Fibroblast of the conjunctiva (primary cell): ENCODE measurements around the gene DIAPH2.
A peak's percentile ranks its signal among the peaks of the same experiment; 100 is the strongest.

Source experiments
- DNase-seq: peaks from one replicate; pipeline ENCODE4 v3.0.0-alpha.2; 2010; ENCODE audit warnings: low read depth

DIAPH2 gene

DNA sequence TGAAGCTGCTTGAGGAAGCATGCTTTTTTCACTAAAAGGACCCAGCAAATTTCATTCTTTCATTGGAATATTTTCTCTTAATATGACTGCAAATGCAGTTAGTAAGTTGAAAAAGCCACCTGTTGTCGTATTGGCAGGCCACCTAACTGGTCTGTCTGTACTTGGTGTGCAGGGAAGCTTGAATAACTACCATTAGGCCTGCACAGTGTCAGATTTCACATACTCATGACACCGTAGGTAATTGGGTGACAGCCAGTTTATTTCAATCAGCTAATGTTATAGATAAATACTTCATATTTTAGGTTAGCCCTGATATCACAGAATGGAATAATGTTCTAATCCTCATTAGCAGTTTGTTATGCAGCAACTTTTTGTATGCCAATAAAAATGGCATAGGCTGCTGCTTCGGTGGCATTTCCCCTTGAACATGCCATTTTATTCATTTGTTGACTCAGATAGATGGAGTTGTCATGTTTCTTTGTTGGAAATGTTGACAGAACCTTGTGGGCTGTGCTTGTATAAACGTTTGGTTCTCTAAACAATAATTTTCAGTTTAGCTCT lies 372.8 kb downstream of the DIAPH2 start:
- no peak for DNase-seq

DNA sequence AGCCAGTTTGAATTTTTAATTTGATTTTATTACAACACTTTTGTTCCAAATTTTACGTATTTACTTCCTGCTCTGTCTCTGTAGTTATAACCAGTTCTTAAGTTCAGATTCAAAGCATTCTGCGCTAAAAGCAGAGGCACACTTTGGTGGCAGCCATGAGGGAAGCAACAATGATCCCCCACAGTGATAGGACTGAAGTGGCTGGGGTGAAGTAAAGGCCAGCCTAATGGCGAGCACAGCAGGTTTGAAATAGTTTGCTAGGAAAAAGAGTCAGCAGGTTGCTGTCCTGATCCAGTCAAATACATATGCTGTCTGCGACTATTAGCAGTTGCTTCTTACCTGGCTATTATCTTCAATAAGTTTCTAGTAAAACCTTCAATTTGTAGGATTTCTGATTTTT lies 375.4 kb downstream of the DIAPH2 start:
- no peak for DNase-seq

DNA sequence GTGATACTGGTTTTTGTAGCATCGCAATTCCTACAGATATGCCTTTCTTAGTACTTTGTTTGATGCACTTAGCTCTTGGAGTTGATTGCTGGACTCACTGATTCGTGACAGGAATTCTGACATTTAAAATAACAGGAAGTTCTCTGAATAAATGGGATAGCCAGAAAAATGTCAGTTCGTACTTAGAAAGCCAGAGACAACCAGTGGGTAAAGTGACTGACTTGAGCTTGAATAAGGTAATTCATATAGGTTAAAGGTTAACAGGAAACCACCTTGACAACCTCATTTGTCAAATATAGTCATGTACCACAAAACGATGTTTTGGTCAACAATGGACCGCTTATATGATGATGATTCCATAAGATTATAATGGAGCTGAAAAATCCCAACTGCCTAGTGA lies 380.4 kb downstream of the DIAPH2 start:
- no peak for DNase-seq

DNA sequence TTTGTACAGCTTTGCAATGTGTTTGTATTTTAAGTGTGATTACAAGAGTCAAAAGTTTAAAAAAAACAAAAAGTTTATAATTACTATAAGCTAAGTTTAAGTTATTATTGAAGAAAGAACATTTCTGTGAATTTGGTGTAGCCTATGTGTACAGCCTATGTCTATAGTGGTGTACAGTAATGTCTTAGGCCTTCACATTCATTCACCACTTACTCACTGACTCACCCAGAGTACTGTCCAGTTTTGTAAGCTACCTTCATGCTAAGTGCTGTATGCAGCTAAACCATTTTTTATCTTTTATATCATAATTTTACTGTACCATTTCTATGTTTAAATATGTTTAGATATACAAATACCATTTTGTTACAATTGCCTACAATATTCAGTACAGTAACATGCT lies 381.3 kb downstream of the DIAPH2 start:
- no peak for DNase-seq

DNA sequence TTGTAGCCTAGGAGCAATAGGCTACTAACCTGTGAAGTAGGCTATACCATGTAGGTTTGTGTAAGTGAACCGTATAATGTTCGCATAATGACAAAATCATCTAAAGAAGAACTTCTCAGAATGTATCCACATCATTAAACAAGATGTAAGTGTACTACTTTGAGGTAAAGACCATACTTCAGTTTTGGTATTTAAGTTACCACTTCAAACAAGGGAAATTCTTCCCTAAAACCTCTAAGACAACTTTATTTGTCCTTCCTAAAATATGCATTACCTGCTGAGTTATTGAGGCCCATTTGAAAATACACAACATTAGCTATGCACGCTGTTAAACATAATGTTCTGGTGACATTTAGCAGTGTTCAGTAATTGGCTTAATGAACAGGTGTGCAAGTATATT lies 381.7 kb downstream of the DIAPH2 start:
- no peak for DNase-seq

DNA sequence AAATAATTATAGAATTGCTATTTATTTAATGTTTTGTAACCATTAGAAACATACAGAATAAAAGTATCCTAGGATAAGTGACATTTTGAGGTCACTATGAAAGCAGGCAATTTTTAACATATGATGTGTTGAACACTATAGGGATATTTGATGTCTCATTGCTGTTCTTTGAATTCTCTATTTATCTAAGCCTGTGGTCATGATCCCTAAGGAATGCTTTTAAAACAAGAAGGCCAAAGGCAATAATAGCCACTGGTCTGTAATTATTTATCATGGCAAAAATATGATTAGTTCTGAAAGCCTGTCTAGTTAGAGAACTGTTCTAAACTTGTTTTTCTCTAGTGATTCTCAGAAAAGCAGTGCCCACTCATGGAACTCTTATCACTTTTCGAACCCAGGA lies 385.7 kb downstream of the DIAPH2 start:
- DNase-seq: no peak

DNA sequence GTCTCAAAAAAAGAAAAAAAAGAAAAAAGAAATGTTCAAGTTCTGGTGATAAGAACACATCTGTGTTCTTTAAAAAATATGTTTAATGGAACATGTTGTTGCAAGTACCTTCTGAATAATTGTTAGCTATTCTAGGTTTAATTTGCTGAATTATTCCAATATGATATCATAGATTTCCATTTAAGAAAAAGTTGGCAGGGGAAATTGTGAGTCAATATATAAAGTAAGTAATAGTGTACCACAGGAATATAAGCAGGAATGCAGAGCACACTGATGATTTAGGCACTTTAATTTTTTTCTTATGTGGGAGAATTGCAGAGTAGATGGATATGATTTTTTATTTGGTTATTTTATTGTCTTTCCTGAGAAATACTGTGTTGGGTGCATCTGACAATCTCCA lies 389.8 kb downstream of the DIAPH2 start:
- DNase-seq: no peak

DNA sequence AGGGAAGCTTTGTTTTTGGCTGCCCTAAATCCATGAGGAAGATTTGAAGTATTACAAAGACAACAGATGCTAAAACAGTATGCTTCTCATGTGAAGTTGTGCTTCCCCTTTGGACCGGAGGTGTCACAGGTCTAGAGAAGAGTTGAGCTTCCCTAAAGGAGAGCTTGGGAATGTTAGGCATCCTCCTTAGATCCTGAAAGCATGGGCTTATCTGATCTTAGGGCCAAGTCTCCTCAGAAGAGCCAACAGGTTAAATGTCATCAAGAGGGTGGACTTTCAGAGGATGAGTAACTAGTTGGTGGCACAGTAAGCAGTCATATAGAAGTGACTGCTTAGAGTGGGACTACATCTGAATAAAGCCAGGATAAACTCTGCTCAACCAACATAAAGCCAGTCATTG lies 404.5 kb downstream of the DIAPH2 start:
- no peak for DNase-seq

DNA sequence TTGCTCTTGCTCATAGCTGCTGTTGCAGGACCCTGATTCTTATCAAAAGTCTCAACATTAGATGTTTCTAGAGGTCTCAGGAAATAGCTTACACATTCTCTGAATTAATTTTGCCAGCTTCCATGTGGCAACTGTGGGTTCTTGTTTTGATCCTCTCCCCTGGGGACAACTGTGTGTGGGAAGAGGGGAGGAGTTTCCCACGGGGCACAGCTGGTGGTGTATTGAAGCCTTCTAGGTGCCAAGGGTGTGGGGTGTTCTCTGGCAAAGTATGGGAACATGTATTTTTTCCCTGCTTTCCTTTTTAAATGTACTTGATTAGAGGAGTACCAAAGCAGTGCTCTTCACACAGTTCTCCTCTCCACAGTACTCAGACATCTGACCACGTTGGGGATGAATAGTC lies 411.7 kb downstream of the DIAPH2 start:
- DNase-seq: no peak

DNA sequence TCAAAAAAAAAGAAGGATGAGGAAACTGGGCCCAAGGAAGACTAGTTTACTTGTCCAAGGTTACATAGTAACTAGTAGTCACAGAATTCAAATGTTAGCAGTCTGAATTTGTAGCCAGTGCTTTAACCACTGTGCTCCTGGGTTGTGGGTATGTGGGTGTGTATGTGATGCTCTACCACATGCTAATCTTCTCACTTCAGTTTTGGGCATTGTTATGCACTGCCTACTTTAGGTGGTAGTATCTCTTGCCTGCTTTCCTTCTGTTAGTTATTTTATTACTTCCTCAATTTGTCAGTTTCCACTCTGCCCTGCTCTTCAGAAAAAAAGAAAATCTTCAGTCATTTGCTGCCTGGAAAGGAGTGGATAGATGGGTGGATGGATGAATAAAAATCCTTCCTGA lies 418.3 kb downstream of the DIAPH2 start:
- DNase-seq: no peak

DNA sequence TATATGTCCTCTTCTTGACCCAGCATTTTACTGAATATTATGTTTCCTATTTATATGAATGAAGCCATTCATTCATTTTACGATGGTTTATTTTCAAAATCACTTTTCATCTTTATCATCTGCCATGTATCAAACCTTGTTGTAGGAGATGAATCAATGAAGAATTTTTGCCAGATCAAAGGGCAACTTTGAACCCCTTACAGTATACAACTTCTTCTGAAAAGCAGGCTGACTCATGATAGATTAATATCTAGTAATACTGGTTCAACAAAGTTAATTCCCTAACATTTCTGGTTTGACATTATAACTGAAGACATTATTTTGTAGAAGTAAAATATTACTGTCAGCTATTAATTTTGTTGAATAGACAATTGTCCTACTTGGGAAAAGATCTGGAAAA lies 425.1 kb downstream of the DIAPH2 start:
- DNase-seq: no peak

DNA sequence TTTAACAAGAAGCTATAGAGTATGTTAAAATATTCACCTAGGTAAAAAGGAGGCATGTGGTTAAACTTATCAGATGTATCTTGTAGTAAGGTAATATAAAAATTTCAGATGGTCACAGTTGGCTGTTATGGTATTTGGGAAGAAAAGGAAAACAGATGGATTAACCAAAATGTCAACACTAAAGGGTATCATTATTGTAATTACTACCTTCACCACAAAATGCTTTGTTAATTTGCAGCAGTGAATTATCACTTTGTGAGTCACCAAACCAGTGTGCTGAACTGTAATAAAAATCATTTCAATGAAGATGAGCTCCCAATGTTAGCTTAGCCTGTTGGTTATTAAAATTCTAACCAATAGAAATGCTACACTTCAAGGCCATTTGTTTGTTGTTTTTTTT lies 432.9 kb downstream of the DIAPH2 start:
- DNase-seq: no peak

DNA sequence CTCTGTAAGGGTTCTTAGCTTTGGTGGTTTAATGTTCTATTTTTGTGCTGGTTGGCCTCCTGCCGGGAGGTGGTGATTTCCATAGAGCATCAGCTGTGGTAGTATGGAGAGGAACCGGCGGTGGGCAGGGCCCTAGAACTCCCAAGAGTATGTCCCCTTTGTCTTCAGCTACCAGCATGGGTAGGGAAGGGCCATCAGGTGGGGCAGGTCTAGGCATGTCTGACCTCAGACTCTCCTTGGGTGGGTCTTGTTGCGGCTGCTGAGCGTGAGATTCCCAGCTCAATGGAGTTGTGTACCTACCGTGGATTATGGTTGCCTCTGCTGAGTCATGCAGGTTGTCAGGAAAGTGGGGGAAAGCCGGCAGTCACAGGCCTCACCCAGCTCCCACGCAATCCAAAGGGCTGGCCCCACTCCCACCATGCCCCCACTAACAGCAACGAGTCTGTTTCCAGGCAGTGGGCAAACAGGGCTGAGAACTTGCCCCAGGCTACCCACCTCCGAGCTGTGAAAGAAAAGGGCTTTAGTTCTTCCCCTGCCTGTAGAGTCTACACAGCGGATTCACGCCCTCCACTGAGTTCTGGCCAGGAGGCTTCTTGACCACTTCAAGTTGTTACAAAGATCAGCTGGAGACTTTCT lies 434.9 kb downstream of the DIAPH2 start:
- DNase-seq: no peak

DNA sequence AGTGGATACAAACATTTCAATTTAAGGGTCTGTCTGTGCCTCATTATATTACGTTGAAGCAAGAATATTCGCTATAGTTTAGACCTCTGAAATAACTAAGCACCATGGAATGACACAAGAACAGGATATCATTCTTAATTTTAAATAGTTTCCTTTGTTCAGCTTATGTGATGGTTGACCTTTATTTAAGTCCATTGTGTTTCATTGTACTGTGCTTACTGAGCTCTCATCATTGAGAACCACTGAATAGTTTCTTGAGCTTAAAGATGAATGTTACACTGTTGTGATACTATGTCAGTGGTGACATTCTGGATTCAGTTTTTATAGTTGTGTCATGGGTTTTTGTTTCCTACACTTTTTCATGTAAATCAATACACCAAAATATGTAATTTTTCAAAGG lies 438.4 kb downstream of the DIAPH2 start:
- no peak for DNase-seq

DNA sequence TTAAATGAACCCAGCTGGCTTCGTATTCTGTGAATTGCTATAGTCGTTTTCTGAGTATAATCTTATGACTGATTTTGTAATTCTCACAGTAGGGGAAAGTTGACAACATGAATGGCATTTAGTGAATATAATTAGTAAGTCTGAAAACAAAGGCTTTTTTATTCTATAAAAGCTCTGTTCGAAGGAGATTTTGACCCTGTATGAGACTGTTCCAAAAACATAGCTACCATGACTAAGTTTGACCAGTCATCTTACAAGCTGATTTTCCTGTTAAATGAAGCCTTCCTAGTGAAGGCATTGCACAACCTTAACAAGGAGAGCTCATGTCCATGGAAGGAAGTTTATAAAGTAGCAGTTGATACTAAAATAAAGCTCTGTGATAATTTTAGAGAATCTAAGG lies 441.4 kb downstream of the DIAPH2 start:
- DNase-seq: peak; percentile 4

DNA sequence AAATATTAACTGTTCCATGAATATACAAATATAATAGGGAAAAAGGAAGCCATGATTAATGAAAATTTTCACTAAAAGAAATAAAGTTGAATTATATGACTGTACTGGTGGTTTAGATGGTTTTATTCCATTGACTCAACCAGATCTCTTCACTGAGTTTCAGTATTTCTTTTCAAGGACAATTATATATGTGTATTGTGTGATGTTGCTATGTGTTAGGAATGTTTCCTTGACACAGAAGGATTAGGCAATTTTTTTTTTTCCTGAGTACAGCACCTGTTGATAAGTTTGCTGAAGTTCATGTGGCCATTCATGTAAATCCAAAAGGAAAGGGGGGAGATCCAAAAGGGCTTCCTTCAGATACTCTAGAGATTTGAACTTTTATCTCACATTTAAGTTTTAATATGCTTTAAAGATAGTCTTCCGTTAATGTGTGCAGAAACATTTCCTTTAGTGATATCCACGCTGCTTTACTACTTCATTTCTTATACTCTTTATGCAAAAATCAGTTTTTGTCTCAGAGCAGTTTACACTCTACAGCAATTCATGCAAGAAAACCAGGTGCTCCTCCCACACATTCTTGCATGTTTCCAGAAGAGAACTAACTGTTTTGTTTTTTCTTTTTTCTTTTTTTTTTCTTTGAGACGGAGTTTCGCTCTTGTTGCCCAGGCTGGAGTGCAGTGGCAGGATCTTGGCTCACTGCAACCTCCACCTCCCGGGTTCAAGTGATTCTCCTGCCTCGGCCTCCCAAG lies 448.2 kb downstream of the DIAPH2 start:
- DNase-seq: no peak

DNA sequence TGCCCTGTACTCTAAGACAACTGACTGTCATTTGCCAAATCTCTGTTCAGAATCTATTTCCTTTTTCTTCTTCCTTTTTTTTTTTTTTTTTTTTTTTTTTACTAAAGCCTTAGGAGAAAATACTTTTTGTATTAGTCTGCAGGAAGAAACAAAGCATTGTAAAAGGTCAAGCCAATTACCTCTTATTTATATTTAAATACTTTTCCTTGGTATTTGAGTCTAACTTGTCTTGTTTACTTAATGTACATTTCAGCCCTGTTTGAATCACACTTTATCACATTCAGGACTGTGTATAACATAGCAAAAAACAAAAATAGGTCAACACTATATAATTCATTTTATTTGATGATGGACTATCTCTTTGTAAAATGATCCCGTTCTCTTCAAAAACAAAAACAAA lies 461.3 kb downstream of the DIAPH2 start:
- no peak for DNase-seq

DNA sequence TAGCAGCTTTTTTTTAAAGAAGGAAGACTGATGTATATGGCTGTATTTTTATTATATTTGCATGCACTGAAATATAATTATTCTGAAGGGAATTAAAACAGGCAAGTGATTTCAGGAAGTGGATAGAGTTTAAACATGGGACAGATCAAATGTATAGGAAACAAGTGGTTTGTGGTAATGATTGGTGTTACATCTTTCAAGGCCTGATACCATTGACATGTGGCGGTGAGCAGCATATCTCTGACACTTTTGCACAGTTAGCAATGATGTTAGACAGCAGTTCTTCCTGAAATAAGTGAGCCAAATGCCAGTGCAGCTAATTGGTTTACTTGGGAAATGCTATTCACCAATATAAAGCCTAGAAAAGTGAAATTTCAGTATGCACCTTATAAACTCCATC lies 471.2 kb downstream of the DIAPH2 start:
- DNase-seq: no peak

DNA sequence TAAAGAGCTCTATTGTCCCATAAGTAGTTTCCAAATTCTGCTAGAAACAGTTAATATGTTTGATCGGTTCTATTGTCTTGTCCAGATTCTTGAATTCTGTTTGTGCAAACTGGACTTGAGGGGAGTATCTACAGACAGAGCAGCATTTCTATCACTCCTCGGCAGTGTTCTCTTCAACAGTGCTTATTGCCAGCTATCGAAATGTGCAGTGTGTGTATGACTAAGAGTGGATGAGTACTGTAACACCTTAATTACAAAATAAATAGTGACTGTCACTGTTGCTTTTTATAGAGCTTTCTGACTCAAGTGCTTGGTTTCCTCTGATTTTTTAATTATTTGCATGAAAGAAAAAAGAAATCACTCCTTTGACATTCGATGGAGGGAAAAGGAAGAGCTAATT lies 473.6 kb downstream of the DIAPH2 start:
- no peak for DNase-seq

DNA sequence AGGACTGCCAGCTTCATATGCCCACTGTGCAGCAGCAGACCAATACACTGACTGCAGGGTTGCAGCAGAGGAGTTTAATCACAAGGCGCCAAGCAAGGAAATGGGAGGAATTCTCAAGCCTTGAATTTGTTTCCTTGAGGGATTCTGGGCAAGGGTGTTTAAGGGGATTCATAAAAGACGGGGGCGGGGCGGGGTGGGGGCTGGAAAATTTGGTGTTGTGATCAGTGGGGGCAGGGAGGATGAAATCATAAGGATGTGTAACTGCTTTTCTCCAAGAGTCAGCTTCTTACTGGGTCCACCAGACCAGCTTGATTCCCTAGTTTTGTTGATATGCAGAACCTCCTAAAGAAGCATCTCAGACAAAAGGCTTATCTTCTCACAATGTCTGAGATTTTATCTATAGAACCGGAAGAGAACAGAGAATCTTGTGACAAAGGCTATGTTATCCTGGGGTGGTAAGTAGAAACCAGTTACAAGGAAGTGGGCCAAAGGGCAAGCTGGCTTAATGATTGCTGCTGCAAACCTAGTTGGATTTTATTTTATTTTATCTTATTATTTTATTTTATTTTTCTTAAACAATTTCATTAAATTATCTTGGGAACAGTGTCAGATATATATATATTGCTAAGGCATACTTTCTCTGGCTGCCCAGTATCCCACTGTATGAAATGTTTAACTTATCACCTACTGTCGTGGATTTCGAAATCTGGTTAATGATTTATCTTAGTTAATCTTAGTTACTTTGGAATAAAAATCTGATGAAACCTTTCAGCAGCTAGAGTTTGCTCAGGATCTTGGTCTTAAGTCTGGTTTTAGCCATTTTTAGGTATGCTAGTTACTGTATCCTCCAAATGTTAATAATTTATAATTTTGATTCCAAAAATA lies 475.5 kb downstream of the DIAPH2 start:
- no peak for DNase-seq

DNA sequence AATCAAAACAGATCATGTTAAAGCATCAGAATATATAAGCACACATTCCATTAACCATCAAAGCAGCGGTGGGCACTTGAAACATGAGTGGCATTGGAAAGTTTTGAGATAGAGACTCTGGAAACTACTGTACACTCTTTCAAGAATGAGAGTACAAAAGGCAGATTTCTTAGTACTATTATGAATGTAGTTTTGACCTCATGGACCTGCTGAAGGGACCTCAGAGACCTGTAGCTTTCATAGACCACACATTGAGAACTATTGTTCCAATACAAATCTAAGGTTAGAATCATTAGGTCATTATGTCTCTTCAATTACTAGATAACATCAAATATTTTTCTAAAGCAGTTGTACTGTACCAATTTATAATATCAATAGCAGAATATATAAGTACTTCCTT lies 482.7 kb downstream of the DIAPH2 start:
- DNase-seq: no peak

DNA sequence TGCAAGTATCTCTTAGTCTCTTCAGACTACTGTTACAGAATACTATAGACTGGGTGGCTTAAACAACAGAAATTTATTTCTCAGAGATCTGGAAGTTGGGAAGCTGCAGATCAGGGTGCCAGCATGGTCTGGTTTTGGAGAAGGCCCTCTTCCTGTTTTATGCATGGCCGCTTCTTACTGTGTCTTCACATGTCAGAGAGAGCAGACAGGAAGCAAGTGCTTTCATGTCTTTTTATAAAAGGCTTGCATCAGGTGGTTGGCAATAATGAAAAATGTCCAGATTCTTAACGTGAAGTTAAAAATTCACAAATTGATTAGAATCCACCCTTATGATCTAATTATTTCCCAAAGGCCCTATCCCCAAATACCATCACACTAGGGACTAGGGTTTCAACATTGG lies 484.0 kb downstream of the DIAPH2 start:
- DNase-seq: no peak

DNA sequence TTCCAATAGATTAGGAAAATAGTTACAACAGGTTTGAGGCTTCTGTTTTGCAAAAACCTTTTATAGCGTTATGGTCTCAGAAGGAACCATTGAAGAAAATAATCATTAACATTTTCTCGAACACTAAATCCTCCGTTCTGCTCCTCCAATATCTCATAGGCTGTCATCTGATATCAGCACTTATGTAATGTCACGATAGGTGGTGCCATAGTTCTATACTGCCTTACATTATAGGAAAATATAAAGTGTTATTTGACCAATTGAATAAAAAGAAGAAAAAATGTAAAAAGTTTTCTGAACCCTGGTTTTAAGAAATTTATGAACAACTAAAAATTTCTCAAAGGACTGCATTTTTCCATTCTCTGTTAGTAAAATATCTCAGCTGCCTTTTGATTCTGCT lies 490.5 kb downstream of the DIAPH2 start:
- DNase-seq: no peak
